ENCODE data around the gene ADAT2. TPM values are rescaled to one million over a fixed set of nuclear protein-coding genes. Genes with fewer than 3 reads are reported as not detected.

ADAT2 gene
- total RNA-seq, 1 donor from 2014 or later: 5.6 TPM

DNA sequence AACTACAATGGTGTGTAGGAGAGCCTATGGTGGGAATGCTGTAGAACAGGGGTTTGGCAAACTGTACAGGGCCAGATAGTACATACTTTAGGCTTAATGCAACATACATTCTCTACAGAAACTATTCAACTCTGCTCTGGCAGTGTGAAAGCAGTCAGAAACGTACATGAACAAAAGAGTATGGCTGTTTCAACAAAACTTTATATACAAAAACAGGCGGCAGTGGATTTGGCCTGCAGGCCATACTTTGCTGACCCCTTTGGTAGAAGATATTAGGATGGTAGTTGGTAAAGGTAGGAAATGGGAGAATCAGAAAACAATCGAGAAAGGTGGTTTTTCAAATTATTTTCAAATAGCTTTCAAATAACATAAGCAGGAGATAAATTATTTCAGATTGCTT, 36.3 kb upstream of the ADAT2 start:
- TF ChIP-seq, protein P1, sequence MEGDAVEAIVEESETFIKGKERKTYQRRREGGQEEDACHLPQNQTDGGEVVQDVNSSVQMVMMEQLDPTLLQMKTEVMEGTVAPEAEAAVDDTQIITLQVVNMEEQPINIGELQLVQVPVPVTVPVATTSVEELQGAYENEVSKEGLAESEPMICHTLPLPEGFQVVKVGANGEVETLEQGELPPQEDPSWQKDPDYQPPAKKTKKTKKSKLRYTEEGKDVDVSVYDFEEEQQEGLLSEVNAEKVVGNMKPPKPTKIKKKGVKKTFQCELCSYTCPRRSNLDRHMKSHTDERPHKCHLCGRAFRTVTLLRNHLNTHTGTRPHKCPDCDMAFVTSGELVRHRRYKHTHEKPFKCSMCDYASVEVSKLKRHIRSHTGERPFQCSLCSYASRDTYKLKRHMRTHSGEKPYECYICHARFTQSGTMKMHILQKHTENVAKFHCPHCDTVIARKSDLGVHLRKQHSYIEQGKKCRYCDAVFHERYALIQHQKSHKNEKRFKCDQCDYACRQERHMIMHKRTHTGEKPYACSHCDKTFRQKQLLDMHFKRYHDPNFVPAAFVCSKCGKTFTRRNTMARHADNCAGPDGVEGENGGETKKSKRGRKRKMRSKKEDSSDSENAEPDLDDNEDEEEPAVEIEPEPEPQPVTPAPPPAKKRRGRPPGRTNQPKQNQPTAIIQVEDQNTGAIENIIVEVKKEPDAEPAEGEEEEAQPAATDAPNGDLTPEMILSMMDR (IDR thresholded peaks at IDR 0.05; ENCODE audit: partially characterized antibody, unreplicated experiment): no peak
- H3K4me3 Mint-ChIP-seq (ENCODE audit: unreplicated experiment): no peak overlapping the region
- no peaks in the 10 kb centered on the region for H3K36me3 Mint-ChIP-seq (ENCODE audit: unreplicated experiment)
- no peak overlapping the region for H3K27ac Mint-ChIP-seq (ENCODE audit: unreplicated experiment)
- H3K27me3 Mint-ChIP-seq (ENCODE audit: unreplicated experiment): no peaks in the 10 kb centered on the region
- no peaks in the 10 kb centered on the region for H3K4me1 Mint-ChIP-seq (ENCODE audit: low read depth, unreplicated experiment)
- no peaks in the 10 kb centered on the region for H3K9me3 Mint-ChIP-seq (ENCODE audit: unreplicated experiment)
- DNase-seq: no peak

DNA sequence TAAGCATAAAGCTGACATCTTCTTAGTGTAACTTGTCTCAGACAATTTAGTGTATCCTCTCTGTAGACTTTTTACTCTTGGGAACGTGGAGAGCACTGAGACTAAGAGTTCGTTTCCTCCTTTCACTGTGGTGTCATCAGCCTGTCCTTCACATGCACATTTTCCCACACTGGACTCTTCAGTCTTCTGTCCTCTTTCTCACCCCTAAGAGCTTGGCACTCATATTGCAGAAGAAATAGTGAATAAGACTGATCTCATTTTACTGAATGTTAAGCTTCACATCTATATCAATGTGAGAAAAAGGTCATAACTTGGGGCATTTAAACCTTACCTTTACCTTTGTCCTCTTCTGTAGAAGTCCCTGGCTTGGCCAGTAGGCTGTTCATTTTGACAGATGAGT, 35.5 kb upstream of the ADAT2 start:
- H3K4me1 Mint-ChIP-seq (ENCODE audit: low read depth, unreplicated experiment): no peaks in the 10 kb centered on the region
- H3K9me3 Mint-ChIP-seq (ENCODE audit: unreplicated experiment): no peaks in the 10 kb centered on the region
- no peak overlapping the region for H3K4me3 Mint-ChIP-seq (ENCODE audit: unreplicated experiment)
- H3K27me3 Mint-ChIP-seq (ENCODE audit: unreplicated experiment): no peaks in the 10 kb centered on the region
- no peak overlapping the region for H3K27ac Mint-ChIP-seq (ENCODE audit: unreplicated experiment)
- TF ChIP-seq, protein P1 (IDR thresholded peaks at IDR 0.05; ENCODE audit: partially characterized antibody, unreplicated experiment): no peak
- H3K36me3 Mint-ChIP-seq (ENCODE audit: unreplicated experiment): no peaks in the 10 kb centered on the region
- no peak for DNase-seq

DNA sequence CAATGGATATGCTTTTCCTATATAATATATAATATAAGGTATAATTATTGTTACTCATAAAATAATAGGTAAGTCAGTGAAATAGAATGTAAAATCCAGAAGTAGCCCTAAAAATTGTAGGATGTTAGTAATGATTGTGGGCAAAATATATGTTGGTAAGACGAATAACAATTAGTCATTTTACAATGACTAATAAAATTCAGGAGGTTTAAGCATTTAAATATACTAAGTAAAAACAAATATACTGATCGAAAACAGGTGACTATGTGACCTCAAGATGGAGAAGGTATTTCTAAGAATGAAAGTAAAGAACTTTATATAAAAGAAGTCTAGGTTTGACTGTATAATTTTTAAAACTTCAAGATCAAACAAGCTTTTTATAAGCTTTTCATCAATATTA, 32.1 kb upstream of the ADAT2 start:
- Mint-ChIP-seq H3K9me3 (ENCODE audit: unreplicated experiment) (no peaks in the 10 kb centered on the region), H3K27ac (ENCODE audit: unreplicated experiment) (no peak overlapping the region), H3K4me3 (ENCODE audit: unreplicated experiment) (no peak overlapping the region), H3K36me3 (ENCODE audit: unreplicated experiment) (no peaks in the 10 kb centered on the region), H3K4me1 (ENCODE audit: low read depth, unreplicated experiment) (no peaks in the 10 kb centered on the region), H3K27me3 (ENCODE audit: unreplicated experiment) (no peaks in the 10 kb centered on the region)
- DNase-seq: no peak
- TF ChIP-seq, protein P1 (IDR thresholded peaks at IDR 0.05; ENCODE audit: partially characterized antibody, unreplicated experiment): no peak

DNA sequence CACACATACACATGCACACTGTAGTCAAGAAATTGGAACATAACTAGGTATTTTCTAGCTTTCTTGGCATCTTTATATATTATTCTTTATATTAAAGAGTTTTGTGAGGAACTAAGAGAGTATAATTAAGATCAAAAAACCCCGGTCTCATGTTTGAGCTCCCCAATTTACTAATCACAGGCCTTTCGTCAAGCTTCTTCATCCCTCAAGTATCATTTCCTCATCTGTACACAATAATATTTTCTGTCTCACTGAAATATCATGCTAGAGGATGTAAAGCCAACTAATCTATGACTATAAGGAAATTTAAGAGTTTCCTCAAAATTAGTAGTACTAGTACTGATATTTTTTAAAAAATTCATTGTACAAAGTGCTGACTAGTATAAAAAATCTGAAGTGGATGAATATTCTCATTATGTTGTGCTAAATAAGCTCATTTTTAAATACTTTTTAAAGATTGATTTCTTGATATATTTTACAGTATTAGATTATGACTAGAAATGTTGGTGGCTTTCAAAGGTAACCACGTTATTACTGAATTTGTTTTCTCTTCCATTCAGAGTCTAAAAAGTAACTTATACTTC, 28.1 kb upstream of the ADAT2 start:
- TF ChIP-seq, protein P1 (IDR thresholded peaks at IDR 0.05; ENCODE audit: partially characterized antibody, unreplicated experiment): no peak
- no peaks in the 10 kb centered on the region for H3K9me3 Mint-ChIP-seq (ENCODE audit: unreplicated experiment)
- no peaks in the 10 kb centered on the region for H3K4me1 Mint-ChIP-seq (ENCODE audit: low read depth, unreplicated experiment)
- H3K36me3 Mint-ChIP-seq (ENCODE audit: unreplicated experiment): no peaks in the 10 kb centered on the region
- H3K27me3 Mint-ChIP-seq (ENCODE audit: unreplicated experiment): no peaks in the 10 kb centered on the region
- no peak for DNase-seq
- H3K27ac Mint-ChIP-seq (ENCODE audit: unreplicated experiment): no peak overlapping the region
- no peak overlapping the region for H3K4me3 Mint-ChIP-seq (ENCODE audit: unreplicated experiment)

DNA sequence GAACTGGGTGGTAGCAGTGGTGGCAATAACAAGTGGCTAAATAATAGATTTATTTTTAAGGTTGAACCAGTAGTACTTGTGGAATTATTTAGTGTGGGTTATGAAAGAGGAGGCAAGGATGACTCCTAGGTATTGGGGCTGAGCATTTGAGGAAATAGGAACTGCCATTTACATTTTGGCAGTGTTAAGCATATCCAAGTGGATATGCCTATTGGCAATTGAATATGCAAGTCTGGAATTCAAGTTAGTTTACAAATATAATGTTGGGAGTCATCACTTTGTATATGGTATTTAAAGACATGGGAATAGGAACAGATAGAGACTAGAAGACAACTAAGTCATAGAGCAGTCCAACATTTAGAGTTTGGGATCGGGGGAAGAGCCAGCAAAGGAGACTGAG, 26.1 kb upstream of the ADAT2 start:
- no peaks in the 10 kb centered on the region for H3K9me3 Mint-ChIP-seq (ENCODE audit: unreplicated experiment)
- H3K4me3 Mint-ChIP-seq (ENCODE audit: unreplicated experiment): no peak overlapping the region
- H3K4me1 Mint-ChIP-seq (ENCODE audit: low read depth, unreplicated experiment): no peaks in the 10 kb centered on the region
- TF ChIP-seq, protein P1 (IDR thresholded peaks at IDR 0.05; ENCODE audit: partially characterized antibody, unreplicated experiment): no peak
- no peak for DNase-seq
- H3K36me3 Mint-ChIP-seq (ENCODE audit: unreplicated experiment): no peaks in the 10 kb centered on the region
- H3K27ac Mint-ChIP-seq (ENCODE audit: unreplicated experiment): no peak overlapping the region
- H3K27me3 Mint-ChIP-seq (ENCODE audit: unreplicated experiment): no peaks in the 10 kb centered on the region

Data from glutamatergic neuron (in vitro differentiated cells).